ENCODE results near the gene RPS25. TPM values are rescaled to one million over a fixed set of nuclear protein-coding genes. Genes with fewer than 3 reads are reported as not detected.

Gene RPS25
- total RNA-seq, 1 experiment from 2014 or later = 1,252 TPM

DNA sequence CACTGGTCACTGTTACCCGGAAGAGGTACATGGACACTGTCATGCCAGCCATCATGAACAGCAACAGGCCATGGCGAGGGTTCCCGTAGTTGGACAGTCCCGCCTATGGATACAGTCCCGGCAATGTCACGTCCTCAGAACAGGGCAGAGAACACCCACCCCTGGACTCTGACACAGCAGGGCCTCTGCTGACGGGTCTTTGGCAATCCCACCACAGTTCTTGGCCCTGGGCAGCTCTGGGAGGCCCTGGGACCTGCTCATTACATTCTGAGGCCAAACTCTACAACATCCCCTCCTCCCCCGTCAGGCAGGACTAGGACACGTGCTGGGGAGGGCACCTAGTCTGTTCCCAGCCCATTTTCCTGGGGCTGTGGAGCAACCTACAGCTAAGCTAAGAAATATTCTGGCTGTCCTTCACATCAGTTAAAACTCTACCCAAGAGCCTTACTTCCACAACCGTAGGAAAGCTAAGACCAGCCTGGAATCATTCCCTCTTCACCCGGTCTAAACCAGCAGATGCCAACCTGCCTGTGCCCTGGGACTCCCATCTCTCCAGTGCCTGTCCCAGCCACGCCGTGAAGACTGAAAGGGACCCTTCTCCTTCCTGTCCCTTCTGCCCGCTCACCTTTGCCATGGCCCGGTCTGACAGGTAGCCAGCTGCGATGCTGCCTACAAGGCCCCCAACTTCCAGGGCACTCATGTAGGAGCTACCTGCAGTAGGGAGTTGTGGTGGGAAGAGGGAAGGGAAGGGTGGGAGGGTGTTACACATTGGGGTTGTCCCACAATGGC is 8.0 kb upstream of the RPS25 start:
- no TSS peak for BruUV-seq (replicated peaks)
- peaks cover 38% of the 10 kb centered on the region for H3K36me3 Mint-ChIP-seq (ENCODE audit: insufficient read depth, unreplicated experiment)
- POLR2A ChIA-PET = interaction anchor here (4.6 kb wide), 1 partner anchor 8 kb away, joined by 65 read pairs; the partner anchor contains the start of genes RPS25 and TRAPPC4

DNA sequence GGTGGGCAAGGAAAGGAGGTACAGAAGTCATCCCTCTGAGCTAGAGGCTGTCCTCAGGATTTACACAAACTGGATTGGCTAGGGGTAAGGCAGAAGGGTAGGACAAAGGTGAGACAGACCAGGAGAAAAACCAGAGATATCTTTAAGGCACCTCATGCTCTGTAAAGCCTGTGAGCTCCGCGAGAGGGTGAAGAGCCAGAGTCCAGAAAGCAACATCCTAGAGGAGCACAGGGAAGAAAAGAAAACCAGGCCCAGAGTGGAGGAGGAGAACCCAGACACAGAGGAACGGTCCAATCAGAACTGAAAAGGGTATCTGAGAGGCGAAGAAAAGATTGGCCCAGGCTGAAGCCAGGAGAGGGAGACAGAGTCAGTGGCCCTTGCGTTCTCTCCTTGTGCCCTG is 7.4 kb upstream of the RPS25 start:
- CTCF ChIA-PET = interaction anchor here (1.2 kb wide), 1 partner anchor 11 kb away, joined by 3 read pairs; no protein-coding TSS in a partner anchor
- H3K36me3 Mint-ChIP-seq (ENCODE audit: insufficient read depth, unreplicated experiment) = peaks cover 42% of the 10 kb centered on the region
- no peak overlapping the region for H3K27ac Mint-ChIP-seq (ENCODE audit: low read depth, unreplicated experiment)
- TF ChIP-seq, protein P1, sequence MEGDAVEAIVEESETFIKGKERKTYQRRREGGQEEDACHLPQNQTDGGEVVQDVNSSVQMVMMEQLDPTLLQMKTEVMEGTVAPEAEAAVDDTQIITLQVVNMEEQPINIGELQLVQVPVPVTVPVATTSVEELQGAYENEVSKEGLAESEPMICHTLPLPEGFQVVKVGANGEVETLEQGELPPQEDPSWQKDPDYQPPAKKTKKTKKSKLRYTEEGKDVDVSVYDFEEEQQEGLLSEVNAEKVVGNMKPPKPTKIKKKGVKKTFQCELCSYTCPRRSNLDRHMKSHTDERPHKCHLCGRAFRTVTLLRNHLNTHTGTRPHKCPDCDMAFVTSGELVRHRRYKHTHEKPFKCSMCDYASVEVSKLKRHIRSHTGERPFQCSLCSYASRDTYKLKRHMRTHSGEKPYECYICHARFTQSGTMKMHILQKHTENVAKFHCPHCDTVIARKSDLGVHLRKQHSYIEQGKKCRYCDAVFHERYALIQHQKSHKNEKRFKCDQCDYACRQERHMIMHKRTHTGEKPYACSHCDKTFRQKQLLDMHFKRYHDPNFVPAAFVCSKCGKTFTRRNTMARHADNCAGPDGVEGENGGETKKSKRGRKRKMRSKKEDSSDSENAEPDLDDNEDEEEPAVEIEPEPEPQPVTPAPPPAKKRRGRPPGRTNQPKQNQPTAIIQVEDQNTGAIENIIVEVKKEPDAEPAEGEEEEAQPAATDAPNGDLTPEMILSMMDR (IDR thresholded peaks at IDR 0.05; ENCODE audit: unreplicated experiment) = no peak
- no peak overlapping the region for H3K4me3 Mint-ChIP-seq (ENCODE audit: unreplicated experiment)
- H3K27me3 Mint-ChIP-seq (ENCODE audit: insufficient read depth, unreplicated experiment) = no peaks in the 10 kb centered on the region
- POLR2A ChIA-PET = no interaction called here
- BruUV-seq (replicated peaks) = no TSS peak
- DNase-seq (ENCODE audit: unreplicated experiment) = no peak
- H3K9me3 Mint-ChIP-seq (ENCODE audit: unreplicated experiment) = no peaks in the 10 kb centered on the region
- peaks cover 15% of the 10 kb centered on the region for H3K4me1 Mint-ChIP-seq (ENCODE audit: insufficient read depth, unreplicated experiment)
- intact Hi-C loops (cut with micrococcal nuclease) = no loop called here

More for the DNA sequence above, 8.0 kb upstream of the RPS25 start:
- intact Hi-C loops (cut with micrococcal nuclease) = no loop called here
- Mint-ChIP-seq H3K4me1 (ENCODE audit: insufficient read depth, unreplicated experiment) (peaks cover 15% of the 10 kb centered on the region), H3K9me3 (ENCODE audit: unreplicated experiment) (no peaks in the 10 kb centered on the region), H3K27me3 (ENCODE audit: insufficient read depth, unreplicated experiment) (no peaks in the 10 kb centered on the region), H3K27ac (ENCODE audit: low read depth, unreplicated experiment) (no peak overlapping the region), H3K4me3 (ENCODE audit: unreplicated experiment) (no peak overlapping the region)
- TF ChIP-seq, protein P1 (IDR thresholded peaks at IDR 0.05; ENCODE audit: unreplicated experiment) = no peak
- no peak for DNase-seq (ENCODE audit: unreplicated experiment)
- CTCF ChIA-PET = interaction anchor here (1.2 kb wide), 1 partner anchor 12 kb away, joined by 3 read pairs; no protein-coding TSS in a partner anchor

DNA sequence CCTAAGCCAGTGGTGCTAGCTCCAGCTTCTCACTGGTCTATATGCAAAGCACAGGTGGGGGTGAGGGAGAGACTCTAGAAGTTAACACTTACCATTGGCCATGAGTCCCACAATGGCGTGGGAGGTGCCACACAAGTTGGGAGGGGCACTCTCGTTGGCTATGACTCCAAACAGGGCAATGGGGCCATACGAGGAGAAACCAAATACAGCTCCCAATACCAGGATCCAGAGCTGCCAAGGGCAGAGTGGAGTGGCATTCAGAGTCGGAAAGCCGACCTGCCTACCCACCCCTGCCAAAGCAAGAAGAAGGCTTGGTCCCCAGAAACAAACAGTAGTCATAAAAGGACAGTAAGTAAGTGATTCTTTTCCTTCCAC is 6.9 kb upstream of the RPS25 start:
- TF ChIP-seq, protein P1 (IDR thresholded peaks at IDR 0.05; ENCODE audit: unreplicated experiment) = no peak
- ChIA-PET POLR2A (interaction anchor here (1.0 kb wide), 1 partner anchor 95 kb away, joined by 4 read pairs; no protein-coding TSS in a partner anchor), CTCF (interaction anchor here (1.2 kb wide), 1 partner anchor 11 kb away, joined by 3 read pairs; no protein-coding TSS in a partner anchor)
- intact Hi-C loops (cut with micrococcal nuclease) = no loop called here
- DNase-seq (ENCODE audit: unreplicated experiment) = no peak
- BruUV-seq (replicated peaks) = no TSS peak
- no peak overlapping the region for H3K4me3 Mint-ChIP-seq (ENCODE audit: unreplicated experiment)
- peaks cover 17% of the 10 kb centered on the region for H3K4me1 Mint-ChIP-seq (ENCODE audit: insufficient read depth, unreplicated experiment)
- H3K36me3 Mint-ChIP-seq (ENCODE audit: insufficient read depth, unreplicated experiment) = peaks cover 47% of the 10 kb centered on the region
- no peaks in the 10 kb centered on the region for H3K27me3 Mint-ChIP-seq (ENCODE audit: insufficient read depth, unreplicated experiment)
- no peak overlapping the region for H3K27ac Mint-ChIP-seq (ENCODE audit: low read depth, unreplicated experiment)
- H3K9me3 Mint-ChIP-seq (ENCODE audit: unreplicated experiment) = no peaks in the 10 kb centered on the region

DNA sequence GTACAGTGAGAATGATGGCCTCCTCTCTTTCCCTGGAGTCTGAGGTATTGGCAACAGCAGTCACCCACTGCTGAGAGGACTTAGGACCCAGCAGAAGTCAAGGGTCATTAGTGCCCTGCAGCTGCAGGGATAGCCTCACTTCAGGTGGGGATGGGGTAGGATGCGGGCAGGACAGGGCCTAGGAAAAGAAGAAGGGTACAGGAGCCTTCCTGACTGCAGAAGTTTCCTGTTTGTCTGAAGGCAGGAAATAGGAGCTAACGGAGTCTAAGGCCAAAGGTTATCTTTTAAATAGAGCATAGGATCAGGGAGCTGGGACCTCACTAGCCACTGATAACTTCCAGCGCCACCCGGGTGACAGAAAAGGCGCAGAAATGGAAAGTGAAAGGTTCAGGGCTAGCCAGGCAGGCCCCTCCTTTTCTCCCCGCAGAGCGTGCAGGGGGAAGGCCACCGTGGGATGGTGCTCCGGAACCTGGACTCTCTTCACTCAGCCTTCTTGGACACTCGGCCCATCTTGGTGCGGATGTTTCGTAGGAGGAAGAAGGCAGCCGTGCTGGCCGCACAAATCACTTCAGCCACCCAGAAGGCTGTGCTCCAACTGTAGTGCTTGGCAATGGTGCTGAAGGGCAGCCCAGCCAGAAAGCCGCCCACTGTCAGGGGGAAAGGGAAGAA is 6.4 kb upstream of the RPS25 start:
- POLR2A ChIA-PET = interaction anchor here (1.0 to 1.6 kb wide), 2 partner anchors 9 to 96 kb away, joined by 4 read pairs; no protein-coding TSS in a partner anchor
- TF ChIP-seq, protein P1 (IDR thresholded peaks at IDR 0.05; ENCODE audit: unreplicated experiment) = no peak
- CTCF ChIA-PET = interaction anchor here (1.2 kb wide), 1 partner anchor 10 kb away, joined by 3 read pairs; no protein-coding TSS in a partner anchor
- Mint-ChIP-seq H3K4me3 (ENCODE audit: unreplicated experiment) (no peak overlapping the region), H3K27ac (ENCODE audit: low read depth, unreplicated experiment) (no peak overlapping the region), H3K4me1 (ENCODE audit: insufficient read depth, unreplicated experiment) (peaks cover 16% of the 10 kb centered on the region), H3K27me3 (ENCODE audit: insufficient read depth, unreplicated experiment) (no peaks in the 10 kb centered on the region), H3K36me3 (ENCODE audit: insufficient read depth, unreplicated experiment) (peaks cover 51% of the 10 kb centered on the region), H3K9me3 (ENCODE audit: unreplicated experiment) (no peaks in the 10 kb centered on the region)
- intact Hi-C loops (cut with micrococcal nuclease) = no loop called here
- no TSS peak for BruUV-seq (replicated peaks)
- DNase-seq (ENCODE audit: unreplicated experiment) = no peak
